HTR-8/SVneo (cell line): Measurements from ENCODE around the gene PATJ.
"Not testable (repeated sequence)": the region's sequence is repeated elsewhere in the genome, so short reads cannot be mapped to it uniquely, and the experiment has no call there.

Experiments
- DNase-seq: peaks from one replicate; pipeline ENCODE4 v3.0.0; 2011; ENCODE audit warnings: low spot score, mixed read lengths; ENCODE audit not compliant: insufficient read length
- FAIRE-seq: peaks from 2 replicates; lab custom pipeline; 2011; peaks lifted over from hg19 to GRCh38; lab: Jason Lieb, UNC

The PATJ gene

DNA sequence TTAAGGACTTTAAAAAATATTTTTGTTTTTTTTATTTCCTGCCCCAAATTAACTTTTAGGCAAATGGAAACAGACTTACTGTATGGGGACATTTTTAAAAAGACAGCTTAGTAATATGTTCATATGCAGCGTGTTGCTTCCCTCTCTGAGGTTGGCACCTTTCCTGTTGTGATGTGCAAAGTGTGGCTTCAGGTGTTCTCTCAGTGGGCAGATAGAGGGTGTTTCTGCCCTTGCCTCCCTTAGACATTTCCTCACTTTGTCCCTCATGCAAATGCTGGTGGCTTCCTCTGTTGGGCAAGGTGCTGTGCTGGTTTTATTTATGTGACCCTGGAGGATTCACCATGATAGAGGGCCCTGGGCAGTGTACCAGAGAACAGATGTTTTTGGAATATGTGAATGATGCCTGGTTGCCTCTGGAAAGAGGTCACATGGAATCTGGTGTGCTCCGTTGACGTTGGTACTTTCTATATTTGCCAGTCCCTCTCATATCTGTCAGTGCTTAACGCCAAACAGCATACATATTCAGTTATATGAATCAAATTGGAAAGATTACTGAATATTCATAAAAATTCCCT lies 123.5 kb downstream of the PATJ start:
- DNase-seq (no peak), FAIRE-seq (no peak)

DNA sequence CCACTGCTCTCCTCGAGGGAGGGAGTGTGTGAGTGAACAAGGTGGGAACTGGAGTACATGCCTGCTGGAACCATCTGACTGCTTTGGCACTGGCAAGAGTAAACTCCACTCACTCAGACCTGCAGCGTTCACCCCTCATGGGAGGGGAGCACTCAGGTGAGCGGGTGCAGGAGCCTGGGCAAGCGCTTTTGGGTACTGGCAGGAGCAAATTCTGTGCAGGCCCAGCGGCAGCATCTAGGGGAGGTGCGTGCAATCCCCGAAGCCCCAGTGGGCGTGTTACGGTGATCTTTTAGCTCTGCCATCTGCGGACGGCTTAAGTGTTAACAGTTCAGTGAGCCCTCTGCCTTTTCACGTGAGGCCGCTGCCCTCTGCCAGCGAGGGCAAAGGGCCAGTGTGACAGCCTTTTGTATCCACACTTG lies 127.4 kb downstream of the PATJ start:
- no peak for FAIRE-seq
- DNase-seq, result no peak

- no peak for FAIRE-seq
Measured at GRCh38 chr1:61872206-61872605, 129.9 kb downstream of the PATJ start.

DNA sequence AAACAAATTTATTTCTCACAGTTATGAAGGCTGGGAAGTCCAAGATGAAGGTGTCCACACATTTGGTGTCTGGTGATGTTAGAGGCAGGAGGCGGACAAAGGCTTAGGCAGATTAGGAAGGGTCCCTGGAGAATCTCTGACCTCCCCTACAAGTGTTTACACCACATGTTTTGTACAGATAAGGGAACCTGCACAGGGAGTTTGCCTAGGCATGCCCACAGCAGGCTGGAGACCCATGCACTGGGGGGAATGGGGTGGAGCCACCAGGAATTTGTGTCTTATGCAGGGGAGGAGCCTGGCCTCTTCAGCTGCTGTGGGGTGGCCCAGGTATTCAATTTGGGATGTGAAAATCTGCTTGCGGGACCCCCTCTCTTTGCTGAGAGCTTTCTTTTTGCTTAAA lies 131.3 kb downstream of the PATJ start:
- no peak for DNase-seq
- FAIRE-seq, result no peak

More at GRCh38 chr1:61872206-61872605, 129.9 kb downstream of the PATJ start:
- no peak for DNase-seq

DNA sequence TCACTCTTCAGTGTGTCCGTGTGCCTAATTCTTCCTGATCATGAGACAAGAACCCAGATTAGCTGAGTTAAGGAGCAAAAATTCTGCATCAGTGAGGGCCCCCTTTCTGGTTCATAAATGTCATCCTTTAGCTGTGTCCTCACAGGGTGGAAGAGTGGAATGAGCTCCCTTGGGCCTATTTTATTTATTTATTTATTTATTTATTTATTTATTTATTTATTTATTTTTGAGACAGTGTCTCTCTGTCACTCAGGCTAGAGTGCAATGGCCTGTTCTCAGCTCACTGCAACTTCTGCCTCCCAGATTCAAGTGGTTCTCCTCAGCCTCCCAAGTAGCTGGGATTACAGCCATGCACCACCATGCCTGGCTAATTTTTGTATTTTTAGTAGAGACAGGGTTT lies 131.7 kb downstream of the PATJ start:
- DNase-seq (no peak), FAIRE-seq (no peak)

DNA sequence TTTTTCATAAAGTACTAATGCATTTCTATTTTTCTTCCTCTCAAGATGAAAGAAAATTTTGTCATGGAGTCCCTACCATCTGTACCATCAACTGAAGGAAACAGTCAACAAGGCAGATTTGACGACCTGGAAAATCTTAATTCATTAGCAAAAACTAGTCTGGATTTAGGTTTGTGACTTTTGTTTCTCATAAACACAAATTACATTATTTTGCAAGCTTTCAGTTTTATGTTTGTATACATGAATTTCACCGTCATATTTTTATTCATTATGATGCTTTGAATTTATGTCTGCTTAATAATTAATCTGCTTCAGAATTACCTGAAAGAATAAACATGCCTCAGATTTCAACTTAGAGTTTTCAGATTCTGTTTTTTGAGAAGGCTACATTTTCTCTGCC lies 132.9 kb downstream of the PATJ start:
- DNase-seq, result no peak
- FAIRE-seq, result no peak

- DNase-seq, FAIRE-seq: not testable (repeated sequence)
Measured at GRCh38 chr1:61879887-61880474, 137.7 kb downstream of the PATJ start.

GRCh38 chr1:61887076-61887867 lies 145.0 kb downstream of the PATJ start:
- no peak for FAIRE-seq
- DNase-seq, result no peak

- FAIRE-seq, result no peak
Measured at GRCh38 chr1:61887931-61888564, 145.8 kb downstream of the PATJ start.

DNA sequence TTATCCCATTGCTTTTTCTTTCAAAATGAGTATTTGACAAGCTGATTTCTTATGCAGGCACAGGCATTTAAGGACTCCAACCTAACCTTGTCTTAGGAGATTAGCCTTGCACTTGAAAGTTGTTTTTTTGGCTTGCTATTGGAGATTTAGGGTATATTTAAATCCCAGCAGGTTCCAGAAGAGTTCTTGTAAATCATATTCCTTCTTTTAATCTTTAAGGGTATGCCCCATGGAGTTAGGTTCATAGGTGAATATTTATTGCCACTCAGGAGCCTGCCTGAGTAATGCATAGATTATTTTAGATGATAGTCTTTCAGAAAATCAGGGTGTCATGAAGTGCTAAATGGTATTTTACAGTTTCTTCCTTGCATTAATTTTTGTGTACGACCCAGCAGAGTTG lies 146.5 kb downstream of the PATJ start:
- FAIRE-seq, result no peak

More at GRCh38 chr1:61887931-61888564, 145.8 kb downstream of the PATJ start:
- no peak for DNase-seq

GRCh38 chr1:61890435-61890834 lies 148.2 kb downstream of the PATJ start:
- DNase-seq, FAIRE-seq: not testable (repeated sequence)

More for the DNA sequence above, 146.5 kb downstream of the PATJ start:
- DNase-seq, result no peak

GRCh38 chr1:61892977-61893376 lies 150.7 kb downstream of the PATJ start:
- no peak for FAIRE-seq
- DNase-seq, result no peak

GRCh38 chr1:61894296-61894695 lies 152.0 kb downstream of the PATJ start:
- FAIRE-seq, DNase-seq: not testable (repeated sequence)

- FAIRE-seq, result no peak
- no peak for DNase-seq
Measured at GRCh38 chr1:61895175-61895574, 152.9 kb downstream of the PATJ start.

- FAIRE-seq, result no peak
- DNase-seq, result no peak
Measured at GRCh38 chr1:61898658-61899057, 156.4 kb downstream of the PATJ start.

DNA sequence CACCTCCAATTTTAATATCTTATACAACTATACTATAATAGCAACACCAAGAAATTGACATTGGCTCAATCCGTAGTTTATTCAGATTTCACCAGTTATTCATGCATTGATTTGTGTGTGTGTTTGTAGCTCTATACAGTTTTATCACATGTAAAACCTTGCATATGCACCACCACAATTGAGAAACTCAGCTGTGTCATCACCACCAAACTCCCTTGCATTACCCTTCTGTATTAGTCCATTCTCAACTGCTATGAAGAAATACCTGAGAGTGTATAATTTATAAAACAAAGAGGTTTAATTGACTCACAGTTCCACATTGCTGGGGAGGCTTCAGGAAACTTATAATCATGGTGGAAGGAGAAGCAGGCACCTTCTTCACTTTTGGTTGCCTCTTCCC lies 162.1 kb downstream of the PATJ start:
- FAIRE-seq (no peak), DNase-seq (no peak)

DNA sequence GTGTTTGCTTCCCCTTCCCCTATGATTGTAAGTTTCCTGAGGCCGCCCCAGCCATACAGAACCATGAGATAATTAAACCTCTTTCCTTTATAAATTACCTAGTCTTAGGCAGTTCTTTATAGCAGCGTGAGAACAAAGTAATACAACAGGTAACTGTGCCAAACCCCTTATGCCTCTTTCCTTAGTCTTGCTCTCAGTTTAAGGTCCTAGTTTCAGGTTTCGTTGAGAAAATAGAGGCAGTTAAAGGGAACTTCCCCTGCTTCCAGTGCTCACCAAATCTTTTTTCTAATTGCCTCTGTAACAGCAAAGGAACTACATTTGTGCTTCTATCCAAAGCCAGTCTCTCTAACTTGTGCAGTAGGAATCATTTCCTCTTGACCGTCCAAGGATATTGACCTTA lies 164.8 kb downstream of the PATJ start:
- DNase-seq (no peak), FAIRE-seq (no peak)

GRCh38 chr1:61910035-61910434 lies 167.8 kb downstream of the PATJ start:
- DNase-seq (no peak), FAIRE-seq (no peak)

GRCh38 chr1:61914823-61915482 lies 172.7 kb downstream of the PATJ start:
- DNase-seq, result no peak
- FAIRE-seq, result no peak

GRCh38 chr1:61921435-61921834 lies 179.2 kb downstream of the PATJ start:
- FAIRE-seq (no peak), DNase-seq (no peak)
